CD14-positive monocyte (primary cell): ENCODE measurements around the gene LRG1. TPM values are rescaled to one million over a fixed set of nuclear protein-coding genes. Genes with fewer than 3 reads are reported as not detected.

ENCODE experiments used
- DNase-seq, 3 donors: peaks; one replicate each; pipeline ENCODE4 v3.0.0-alpha.2; 2011 to 2022
- H2AFZ ChIP-seq: 2 replicates; pipeline ENCODE4 v1.6.0; 2012; ENCODE audit warnings: mild to moderate bottlenecking, low read depth, low read length, inconsistent platforms; ENCODE audit not compliant: insufficient read depth, poor library complexity, severe bottlenecking
- H3K27ac ChIP-seq, 2 donors: 1 replicate in 1 of 2; 2 replicates in 1 of 2; pipeline ENCODE4 v1.5.1; 2012 to 2013; ENCODE audit warnings: low read length in 2 of 2, control low read depth in 1 of 2, inconsistent platforms in 1 of 2, low read depth in 1 of 2, mild to moderate bottlenecking in 1 of 2
- H3K27me3 ChIP-seq, 2 donors: one replicate each; pipeline versions ENCODE4 v1.6.0 to v1.6.1; 2011 to 2013; ENCODE audit warnings: low read length in 2 of 2; ENCODE audit not compliant: control insufficient read depth in 2 of 2, insufficient read depth in 2 of 2
- H3K36me3 ChIP-seq, 2 donors: replicated peaks in 1 of 2; 1 replicate in 1 of 2; 2 replicates in 1 of 2; pipeline versions ENCODE4 v1.5.1 to v1.6.1; 2012 to 2013; ENCODE audit warnings: low read length in 2 of 2, control low read depth in 1 of 2, inconsistent platforms in 1 of 2, mild to moderate bottlenecking in 1 of 2; ENCODE audit not compliant: insufficient read depth in 2 of 2, control insufficient read depth in 1 of 2
- H3K4me1 ChIP-seq, 2 donors: 1 replicate in 1 of 2; 2 replicates in 1 of 2; pipeline versions ENCODE4 v1.5.1 to v1.6.1; 2012 to 2013; ENCODE audit warnings: low read length in 2 of 2, control low read depth in 1 of 2, inconsistent platforms in 1 of 2, mild to moderate bottlenecking in 1 of 2, moderate library complexity in 1 of 2; ENCODE audit not compliant: insufficient read depth in 2 of 2, control insufficient read depth in 1 of 2
- H3K4me2 ChIP-seq: replicated peaks from 2 replicates; pipeline ENCODE3; 2012; ENCODE audit warnings: low read length, moderate library complexity, mild to moderate bottlenecking; ENCODE audit not compliant: poor library complexity, severe bottlenecking; ENCODE audit errors: extremely low read depth
- H3K4me3 ChIP-seq, 3 experiments: fragments of 200-600 bp in 1 of 3; sonication (generic) in 1 of 3; replicated peaks in 1 of 3; 1 replicate in 2 of 3; 2 replicates in 1 of 3; pipeline ENCODE4 v1.5.1; 2011 to 2013; ENCODE audit warnings: low read length in 3 of 3, mild to moderate bottlenecking in 3 of 3, control low read depth in 2 of 3, low read depth in 2 of 3, inconsistent platforms in 1 of 3, moderate library complexity in 1 of 3
- H3K79me2 ChIP-seq: 2 replicates; pipeline ENCODE4 v1.6.0; 2012; ENCODE audit warnings: mild to moderate bottlenecking, control low read depth, inconsistent platforms, low read length, moderate library complexity; ENCODE audit not compliant: insufficient read depth
- H3K9ac ChIP-seq: 2 replicates; pipeline ENCODE4 v1.6.0; 2017; ENCODE audit warnings: low read length, mild to moderate bottlenecking; ENCODE audit not compliant: insufficient read depth, poor library complexity, severe bottlenecking
- H3K9me3 ChIP-seq, 2 donors: replicated peaks in 1 of 2; 1 replicate in 1 of 2; 2 replicates in 1 of 2; pipeline versions ENCODE4 v1.5.1 to v1.6.1; 2012 to 2013; ENCODE audit warnings: low read length in 2 of 2, control low read depth in 1 of 2; ENCODE audit not compliant: control insufficient read depth in 1 of 2, insufficient read depth in 1 of 2
- H4K20me1 ChIP-seq: 2 replicates; pipeline ENCODE4 v1.6.0; 2012; ENCODE audit warnings: mild to moderate bottlenecking, low read length, control low read depth, moderate library complexity; ENCODE audit not compliant: insufficient read depth
- H3K27ac Mint-ChIP-seq, 7 donors: one replicate each; pipeline ENCODE4 v1.8.0; 2020; ENCODE audit warnings: mild to moderate bottlenecking in 7 of 7, mixed read lengths in 7 of 7, moderate library complexity in 6 of 7, inconsistent platforms in 2 of 7
- H3K27me3 Mint-ChIP-seq, 3 donors: one replicate each; pipeline ENCODE4 v1.8.0; 2021 to 2022; ENCODE audit warnings: low read depth in 3 of 3, mild to moderate bottlenecking in 3 of 3, mixed read lengths in 3 of 3, moderate library complexity in 3 of 3, inconsistent platforms in 1 of 3
- H3K36me3 Mint-ChIP-seq, 2 donors: one replicate each; pipeline ENCODE4 v1.8.0; 2020; ENCODE audit warnings: mixed read lengths in 2 of 2, inconsistent platforms in 1 of 2, mild to moderate bottlenecking in 1 of 2
- H3K4me1 Mint-ChIP-seq: one replicate; pipeline ENCODE4 v1.8.0; 2020; ENCODE audit warnings: mild to moderate bottlenecking, mixed read lengths
- H3K4me3 Mint-ChIP-seq, 2 donors: one replicate each; pipeline ENCODE4 v1.8.0; 2020; ENCODE audit warnings: mild to moderate bottlenecking in 2 of 2, mixed read lengths in 2 of 2, moderate library complexity in 1 of 2
- H3K9me3 Mint-ChIP-seq, 7 donors: one replicate each; pipeline ENCODE4 v1.8.0; 2020 to 2022; ENCODE audit warnings: mixed read lengths in 7 of 7, mild to moderate bottlenecking in 6 of 7, moderate library complexity in 6 of 7, inconsistent platforms in 2 of 7
- WGBS: methylation state at CpG from one replicate; pipeline ENCODE4 v1.1.5; 2013; ENCODE audit warnings: missing lambda C conversion rate; ENCODE audit not compliant: insufficient coverage; 5-methylcytosine and 5-hydroxymethylcytosine counted together
- intact Hi-C, 2 donors: fragments of 100-400 bp; cut with micrococcal nuclease; formaldehyde crosslinking; loops; one replicate each; pipeline versions ENCODE4 v1.15.0 to v1.15.1; 2023
- polyA plus RNA-seq, 3 donors: library from polyadenylated mRNA; depleted of rRNA in 1 of 3; unstranded in 2 of 3; stranded (reverse) in 1 of 3; fragments of 300-500 nt in 2 of 3; fragments of >200 nt in 1 of 3; fragmentation: Illumina TruSeq in 2 of 3; gene quantifications; 1 replicate in 2 of 3; 2 replicates in 1 of 3; pipeline ENCODE4 v1.2.3, GENCODE V29; 2012 to 2021
- TF ChIP-seq, protein P1 (sequence below): fragments of 200-600 bp; IDR thresholded peaks from one replicate; pipeline ENCODE4 v1.8.0; 2022; ENCODE audit warnings: antibody characterized with exemption, mild to moderate bottlenecking

The LRG1 gene
- polyA plus RNA-seq, 3 donors: 5.5 to 50.1 (median 9.6) TPM

DNA sequence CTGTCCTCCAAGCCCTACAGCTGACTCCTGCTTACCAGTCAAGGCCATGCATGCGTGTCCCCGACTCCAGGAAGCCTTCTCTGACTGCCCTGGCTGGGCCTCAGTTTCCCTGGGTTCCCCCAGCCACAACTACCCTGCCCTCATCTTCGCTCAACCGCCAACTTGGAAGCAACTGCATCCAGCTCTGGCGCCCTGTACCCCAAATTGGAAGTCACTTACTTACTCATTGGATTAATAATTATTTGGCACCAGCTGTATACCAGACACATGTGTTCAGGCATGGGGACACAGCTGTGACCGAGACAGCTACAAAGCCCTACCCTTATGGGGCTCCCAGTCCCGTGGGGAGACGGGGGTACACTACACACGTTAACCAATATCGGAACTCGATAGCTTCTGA is 30.6 kb upstream of the LRG1 start:
- H3K27me3 Mint-ChIP-seq: peaks cover 20 to 29% (median 20%) of the 10 kb centered on the region in 3 donors
- Histone ChIP-seq H3K9ac (no peak overlapping the region), H3K79me2 (no peaks in the 10 kb centered on the region), H4K20me1 (no peaks in the 10 kb centered on the region), H3K27me3 (peaks cover 0 to 19% of the 10 kb centered on the region in 2 donors), H3K4me2 (no peak overlapping the region), H3K27ac (no peak overlapping the region), H3K36me3 (no peaks in the 10 kb centered on the region), H2AFZ (no peak overlapping the region), H3K4me1 (peaks cover 28 to 29% of the 10 kb centered on the region in 2 donors), H3K9me3 (no peaks in the 10 kb centered on the region), H3K4me3 (no peak overlapping the region)
- 88% methylated on average over 10 of the region's 11 CpGs for WGBS
- no peak for DNase-seq
- peaks cover 33% of the 10 kb centered on the region for H3K4me1 Mint-ChIP-seq
- TF ChIP-seq, protein P1, sequence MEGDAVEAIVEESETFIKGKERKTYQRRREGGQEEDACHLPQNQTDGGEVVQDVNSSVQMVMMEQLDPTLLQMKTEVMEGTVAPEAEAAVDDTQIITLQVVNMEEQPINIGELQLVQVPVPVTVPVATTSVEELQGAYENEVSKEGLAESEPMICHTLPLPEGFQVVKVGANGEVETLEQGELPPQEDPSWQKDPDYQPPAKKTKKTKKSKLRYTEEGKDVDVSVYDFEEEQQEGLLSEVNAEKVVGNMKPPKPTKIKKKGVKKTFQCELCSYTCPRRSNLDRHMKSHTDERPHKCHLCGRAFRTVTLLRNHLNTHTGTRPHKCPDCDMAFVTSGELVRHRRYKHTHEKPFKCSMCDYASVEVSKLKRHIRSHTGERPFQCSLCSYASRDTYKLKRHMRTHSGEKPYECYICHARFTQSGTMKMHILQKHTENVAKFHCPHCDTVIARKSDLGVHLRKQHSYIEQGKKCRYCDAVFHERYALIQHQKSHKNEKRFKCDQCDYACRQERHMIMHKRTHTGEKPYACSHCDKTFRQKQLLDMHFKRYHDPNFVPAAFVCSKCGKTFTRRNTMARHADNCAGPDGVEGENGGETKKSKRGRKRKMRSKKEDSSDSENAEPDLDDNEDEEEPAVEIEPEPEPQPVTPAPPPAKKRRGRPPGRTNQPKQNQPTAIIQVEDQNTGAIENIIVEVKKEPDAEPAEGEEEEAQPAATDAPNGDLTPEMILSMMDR: no peak
- intact Hi-C loops: no loop called here
- H3K36me3 Mint-ChIP-seq: no peaks in the 10 kb centered on the region
- H3K9me3 Mint-ChIP-seq: peaks cover 0 to 3% (median 0%) of the 10 kb centered on the region in 7 donors
- H3K27ac Mint-ChIP-seq: peak overlapping the region in 2 of 7 donors; percentile 11 to 71
- no peak overlapping the region for H3K4me3 Mint-ChIP-seq

DNA sequence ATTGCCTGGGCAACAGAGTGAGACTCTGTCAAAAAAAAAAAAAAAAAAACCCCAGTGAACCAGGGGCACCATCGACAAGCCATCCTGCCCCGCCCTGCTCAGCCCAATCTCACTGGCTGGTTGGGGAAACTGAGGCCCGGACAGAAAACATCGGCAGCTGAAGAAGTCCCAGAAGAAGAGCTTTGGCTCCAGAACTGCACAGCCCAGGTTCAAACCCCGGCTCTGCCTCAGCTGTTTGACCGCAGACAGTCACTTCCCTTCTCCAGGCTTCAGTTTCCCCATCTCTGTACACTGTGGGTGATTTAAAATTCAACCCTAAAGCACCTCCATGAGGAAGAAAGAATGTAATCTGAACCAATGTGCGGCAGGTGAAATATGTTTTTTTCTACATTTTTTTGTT is 29.1 kb upstream of the LRG1 start:
- TF ChIP-seq, protein P1: no peak
- peaks cover 34% of the 10 kb centered on the region for H3K4me1 Mint-ChIP-seq
- peak overlapping the region; percentile 75 to 88 for H3K27ac ChIP-seq
- H3K79me2 ChIP-seq: no peaks in the 10 kb centered on the region
- peaks cover 0 to 4% of the 10 kb centered on the region in 2 donors for H3K27me3 ChIP-seq
- intact Hi-C loops: no loop called here
- H3K9me3 ChIP-seq: no peaks in the 10 kb centered on the region
- no peaks in the 10 kb centered on the region for H3K36me3 Mint-ChIP-seq
- H3K9me3 Mint-ChIP-seq: peaks cover 0 to 3% (median 0%) of the 10 kb centered on the region in 7 donors
- no peaks in the 10 kb centered on the region for H3K36me3 ChIP-seq
- 41% methylated on average over 4 of the region's 7 CpGs for WGBS
- H3K9ac ChIP-seq: no peak overlapping the region
- H3K27ac Mint-ChIP-seq: peak overlapping the region; percentile 75 to 96 (median 88)
- H2AFZ ChIP-seq: no peak overlapping the region
- no peak overlapping the region for H3K4me3 Mint-ChIP-seq
- peak; percentile 77 to 86 (median 78) for DNase-seq
- H3K27me3 Mint-ChIP-seq: peaks cover 6 to 22% (median 10%) of the 10 kb centered on the region in 3 donors
- H3K4me3 ChIP-seq: no peak overlapping the region
- H3K4me2 ChIP-seq: no peak overlapping the region
- H4K20me1 ChIP-seq: no peaks in the 10 kb centered on the region
- peaks cover 33 to 35% of the 10 kb centered on the region in 2 donors for H3K4me1 ChIP-seq
